ENCODE results near the gene LAGE3.

- TF ChIP-seq CTCF (IDR thresholded peaks at IDR 0.05): no peak
- TF ChIP-seq POLR2A (IDR thresholded peaks at IDR 0.05): no peak
These were observed 33.9 kb upstream of the LAGE3 start for GRCh38 chrX:154512879-154513553.
